GM18861 (cell line): ENCODE measurements around the gene CORO1C.

Experiments used
- ATAC-seq: cut with Tn5 transposase; IDR thresholded peaks from one replicate; pipeline ENCODE4 v1.9.1; 2021; ENCODE audit not compliant: unreplicated experiment

The CORO1C gene

DNA sequence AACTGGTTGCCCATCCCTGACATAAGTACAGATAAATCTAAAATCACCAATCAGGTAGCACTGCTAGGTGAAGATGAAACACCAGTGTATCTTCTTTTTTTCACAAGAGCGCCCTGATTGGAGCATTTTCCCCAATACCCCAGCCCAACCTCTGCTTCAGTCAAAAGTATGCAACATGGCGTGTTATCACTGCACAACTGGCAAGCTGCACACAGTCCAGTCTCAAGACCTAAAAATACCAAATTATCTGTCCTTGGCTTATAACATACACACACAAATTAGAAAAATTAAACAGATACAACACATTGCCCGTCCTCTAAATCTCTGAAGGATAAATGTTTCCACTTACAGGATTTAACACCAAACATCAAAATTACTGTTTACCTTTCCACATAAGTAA lies 77.4 kb downstream of the CORO1C start:
- no peak for ATAC-seq

DNA sequence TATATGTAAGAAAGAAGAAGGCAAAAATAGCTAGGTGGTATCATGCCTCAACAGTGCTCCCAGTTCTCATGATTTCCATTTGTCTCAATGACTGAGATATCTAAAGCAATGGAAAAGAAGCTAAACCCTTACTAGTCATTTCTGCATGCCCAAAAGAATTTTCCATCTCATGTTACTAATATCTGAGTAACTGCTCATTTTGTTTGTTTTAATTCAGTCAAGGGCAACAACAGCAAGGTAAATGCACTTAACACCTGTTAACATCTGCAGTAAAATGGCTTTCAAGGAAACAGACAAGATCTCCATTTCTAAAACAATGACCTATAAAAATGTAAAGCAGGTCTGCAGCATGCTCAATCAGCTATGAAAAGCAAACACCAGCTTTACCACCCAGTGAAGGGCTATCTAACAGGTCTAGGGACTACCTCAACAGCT lies 78.2 kb downstream of the CORO1C start:
- no peak for ATAC-seq

DNA sequence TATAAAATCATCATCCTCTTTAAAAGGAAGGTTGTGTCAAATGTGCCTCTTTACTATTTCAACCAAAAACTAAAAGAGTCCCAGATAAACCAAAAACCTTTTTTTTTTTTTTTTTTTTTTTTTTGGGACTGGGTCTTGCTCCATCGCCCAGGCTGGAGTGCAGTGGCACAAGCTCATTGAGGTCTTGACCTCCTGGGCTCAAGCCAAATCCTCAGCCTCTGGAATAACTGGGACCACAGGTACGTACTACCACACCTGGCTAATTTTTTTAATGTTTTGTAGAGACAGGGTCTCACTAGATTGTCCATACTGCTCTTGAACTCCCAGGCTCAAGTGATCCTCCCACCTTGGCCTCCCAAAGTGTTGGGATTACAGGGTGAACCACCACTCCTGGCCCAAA lies 81.2 kb downstream of the CORO1C start:
- ATAC-seq: no peak

DNA sequence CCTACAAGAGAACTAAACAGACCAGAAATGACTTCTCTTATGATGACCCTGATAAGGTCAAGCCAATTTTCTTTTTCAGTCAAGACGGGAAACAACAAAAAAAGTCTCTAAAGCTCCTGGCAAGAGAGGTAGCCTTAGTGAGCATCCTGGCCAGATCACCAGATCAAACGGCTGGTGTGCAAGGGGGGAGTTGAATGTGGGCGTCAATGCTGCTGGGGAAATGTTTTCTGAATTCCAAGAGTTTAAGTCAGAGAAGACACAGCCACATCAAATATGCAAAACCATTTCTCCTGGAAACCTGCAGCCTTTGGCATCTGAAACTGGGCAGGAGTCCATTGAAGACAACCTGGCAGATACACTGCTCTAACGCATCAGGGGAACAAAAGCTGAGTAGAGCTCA lies 81.6 kb downstream of the CORO1C start:
- no peak for ATAC-seq

DNA sequence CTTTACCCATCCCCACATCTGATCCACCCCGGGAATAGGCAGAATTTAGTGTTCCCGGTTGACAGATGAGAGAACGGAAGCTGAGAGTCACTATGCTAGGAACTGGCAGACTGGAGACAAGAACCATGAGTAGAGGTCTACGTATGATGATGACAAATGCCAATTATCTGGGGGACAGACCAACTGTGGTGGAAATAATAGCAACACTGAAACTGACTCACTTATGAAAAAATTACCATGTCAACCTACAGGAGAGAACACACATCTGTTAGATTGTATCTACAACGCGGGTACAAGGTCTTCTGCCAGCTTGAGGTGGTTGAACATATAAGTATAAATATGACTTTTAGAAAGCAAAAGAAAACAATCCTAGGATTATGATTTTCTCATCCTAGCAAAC lies 82.2 kb downstream of the CORO1C start:
- ATAC-seq: no peak

DNA sequence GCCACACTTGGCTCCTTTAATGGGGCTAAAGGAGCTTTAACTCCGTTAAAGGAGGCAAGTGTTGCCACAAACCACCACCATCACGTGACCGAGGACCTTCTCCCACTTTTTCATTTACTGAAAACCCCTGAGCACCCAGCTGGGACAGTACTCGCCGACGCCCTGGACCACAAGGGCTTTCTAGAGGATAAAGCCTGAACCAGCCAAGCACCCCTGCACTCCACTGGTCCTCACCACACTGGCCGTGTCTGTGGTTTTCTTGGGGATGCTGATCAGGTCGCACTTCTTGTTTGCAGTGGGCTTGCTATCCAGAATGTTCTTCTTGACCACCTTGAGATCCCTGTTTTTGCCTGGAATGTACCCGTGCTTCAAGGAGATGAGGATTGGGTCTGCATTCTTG lies 82.9 kb downstream of the CORO1C start:
- ATAC-seq: no peak

DNA sequence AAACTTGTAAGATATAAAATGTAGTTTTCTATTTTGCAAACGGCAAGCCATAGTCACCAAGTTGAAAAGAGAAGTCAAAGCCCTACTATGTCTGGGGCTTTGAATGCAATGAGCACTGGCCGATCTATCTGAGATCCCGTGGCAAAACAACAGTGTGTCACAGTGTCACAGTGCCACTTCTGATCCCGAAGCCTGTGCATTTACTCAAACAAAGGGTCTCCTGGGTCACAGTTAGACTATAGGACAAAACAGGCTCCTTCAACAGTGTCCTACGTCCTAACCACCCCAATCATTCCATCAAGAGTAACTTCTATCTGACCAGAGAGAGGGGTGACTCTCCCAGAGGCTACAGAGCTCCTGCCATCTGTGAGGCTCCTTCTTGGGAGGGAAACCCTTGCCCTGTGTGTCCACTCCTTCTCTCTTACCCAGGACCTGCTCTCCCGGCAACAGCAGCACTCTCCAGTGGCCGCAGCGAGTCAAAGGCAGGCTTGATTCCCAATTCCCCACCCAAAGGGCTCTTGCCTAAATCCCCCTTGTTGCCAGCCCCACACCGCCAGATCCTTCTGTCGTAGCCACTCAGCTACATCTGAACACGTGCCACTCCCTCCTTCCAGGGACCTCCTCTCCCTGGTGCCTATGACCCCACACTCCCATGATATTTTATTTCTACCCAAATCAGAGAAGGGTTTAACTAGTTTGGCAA lies 83.6 kb downstream of the CORO1C start:
- ATAC-seq: no peak

DNA sequence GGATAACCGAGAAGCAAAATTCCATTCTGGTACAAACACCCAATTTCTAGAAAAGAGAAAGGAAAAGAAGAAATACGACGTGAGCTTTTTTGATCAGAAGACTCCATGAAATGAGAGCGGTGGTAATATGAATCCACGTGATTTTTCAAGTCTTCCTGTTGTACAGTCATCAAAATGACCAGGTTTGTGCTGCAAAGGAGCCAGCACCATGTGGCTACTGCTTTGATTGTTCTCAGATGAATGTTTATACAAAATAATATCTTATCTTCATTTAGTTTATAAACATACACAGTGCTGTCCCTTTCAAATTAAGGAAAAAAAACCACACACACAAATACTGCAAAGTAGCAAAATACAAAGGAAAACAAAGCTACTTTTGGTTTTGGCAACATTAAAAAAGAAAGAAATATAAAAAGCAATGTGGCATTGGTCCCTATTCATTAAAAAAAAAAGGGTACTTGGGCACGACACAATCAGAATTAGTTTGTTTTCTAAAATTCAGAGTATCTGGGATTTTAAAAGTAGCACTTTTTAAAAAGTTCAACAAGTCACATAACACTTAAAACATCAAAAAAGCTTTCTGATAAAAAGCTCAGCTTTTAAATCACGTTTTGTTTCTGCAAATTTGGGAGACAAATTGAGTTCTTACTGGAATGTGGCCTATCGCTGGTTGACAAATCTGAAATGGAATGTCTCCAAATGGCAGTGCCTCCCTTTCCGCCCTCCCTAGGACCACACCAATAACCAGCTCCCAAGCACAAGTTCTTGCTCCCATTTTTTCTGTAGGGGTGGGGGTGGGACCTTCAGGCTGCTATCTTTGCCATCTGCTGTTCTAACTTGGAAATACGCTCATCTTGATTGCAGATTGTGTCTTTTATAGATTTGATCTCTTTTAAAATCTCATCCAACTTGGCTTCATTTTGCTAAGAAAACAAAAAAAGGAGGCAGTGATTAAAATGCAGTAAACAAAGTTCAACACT lies 84.4 kb downstream of the CORO1C start:
- no peak for ATAC-seq

DNA sequence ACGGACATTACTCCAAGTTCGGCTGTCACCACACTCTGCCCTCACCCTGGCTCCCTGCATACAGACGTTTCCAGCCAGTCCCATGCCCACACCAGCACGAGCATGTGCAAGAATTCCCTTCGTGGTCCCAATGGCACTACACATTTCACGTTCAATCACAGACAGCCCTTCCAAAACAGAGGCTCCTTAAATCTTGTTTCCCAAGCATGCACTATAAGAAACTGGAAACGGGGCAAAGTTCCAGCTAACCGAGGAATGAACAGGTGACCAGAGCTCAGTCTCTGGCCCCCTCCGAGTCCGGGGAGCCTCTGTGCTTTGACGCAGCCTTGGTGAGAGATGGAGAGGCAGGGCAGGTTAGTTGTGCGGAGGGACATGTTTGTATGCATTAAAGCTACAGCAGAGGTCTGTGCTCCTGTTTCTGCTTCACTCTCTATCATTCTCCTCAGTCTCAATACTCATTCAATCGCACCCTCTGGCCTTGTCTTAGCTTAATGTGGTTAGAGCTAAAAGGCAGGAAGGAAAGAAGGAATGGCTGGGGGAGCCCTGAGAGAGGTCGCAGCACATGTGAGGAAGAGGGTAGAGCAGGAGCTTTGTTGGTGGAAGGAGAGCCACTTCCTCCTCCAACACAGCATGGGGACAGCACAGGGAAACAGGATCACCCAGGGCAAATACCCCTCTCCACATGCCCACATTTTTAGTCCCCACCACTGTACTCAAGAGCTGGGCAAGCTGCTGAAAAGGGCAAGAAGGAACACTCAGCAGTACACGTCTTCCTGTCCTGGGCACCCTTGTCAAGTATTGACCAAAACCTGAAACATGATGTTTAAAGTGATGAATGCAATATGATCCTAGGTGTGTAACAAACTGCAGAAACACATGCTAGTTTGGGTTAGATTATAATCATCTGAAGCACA lies 85.4 kb downstream of the CORO1C start:
- ATAC-seq: no peak

DNA sequence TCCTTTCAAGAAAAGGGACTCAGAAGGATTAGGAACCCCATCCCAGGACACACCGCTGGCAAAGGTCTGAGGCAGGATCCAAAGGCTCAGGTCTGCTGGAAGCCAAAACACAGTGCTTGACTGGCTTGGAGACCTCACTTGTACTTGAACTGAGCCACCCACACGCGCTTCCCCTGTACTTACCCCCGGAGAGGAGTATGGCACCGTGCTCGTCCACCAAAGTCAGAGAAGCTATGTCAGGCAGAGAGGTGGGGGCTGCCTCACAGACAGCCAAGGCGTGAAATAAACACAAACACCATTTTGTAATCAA lies 86.6 kb downstream of the CORO1C start:
- no peak for ATAC-seq

DNA sequence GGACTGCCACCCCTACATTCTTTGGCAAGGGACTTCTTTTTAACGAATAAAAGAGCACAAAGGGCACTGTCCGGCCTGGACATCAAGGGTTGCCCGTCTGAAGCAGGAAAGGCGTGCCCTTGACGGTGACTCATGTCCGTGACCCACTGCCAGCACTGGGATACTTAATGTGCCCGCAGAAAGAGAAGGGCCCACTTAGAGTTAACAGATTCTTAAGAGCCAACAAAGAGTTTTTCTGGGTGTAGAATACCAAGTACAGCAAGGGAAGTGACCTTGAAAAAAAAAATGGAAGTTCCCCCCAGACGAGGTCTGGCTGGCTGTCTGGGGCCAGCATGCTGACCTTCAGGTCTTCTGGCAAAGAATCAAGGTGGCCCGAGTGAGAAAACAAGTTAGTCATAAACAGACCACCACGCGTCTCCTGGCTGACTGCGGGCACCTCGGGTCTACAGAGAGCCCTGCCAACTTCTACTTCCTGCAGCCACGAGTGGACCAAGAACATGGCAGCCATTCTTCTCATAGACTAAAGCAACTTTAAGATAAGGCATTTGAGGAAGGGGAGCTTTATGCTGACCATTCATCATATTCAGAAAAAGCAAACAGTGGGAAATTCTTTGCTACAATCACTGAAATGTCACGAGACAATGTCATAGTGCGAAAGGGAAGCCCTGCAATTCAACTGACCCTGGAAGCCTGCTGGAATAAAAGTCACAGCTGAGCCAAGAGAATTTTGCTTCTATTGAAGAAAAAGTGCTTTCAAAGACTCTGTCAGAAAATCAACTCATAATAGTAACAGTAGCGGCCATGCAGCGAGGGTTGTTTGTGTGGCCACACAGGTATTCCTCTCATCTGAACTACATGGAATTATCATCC lies 87.1 kb downstream of the CORO1C start:
- ATAC-seq: no peak

DNA sequence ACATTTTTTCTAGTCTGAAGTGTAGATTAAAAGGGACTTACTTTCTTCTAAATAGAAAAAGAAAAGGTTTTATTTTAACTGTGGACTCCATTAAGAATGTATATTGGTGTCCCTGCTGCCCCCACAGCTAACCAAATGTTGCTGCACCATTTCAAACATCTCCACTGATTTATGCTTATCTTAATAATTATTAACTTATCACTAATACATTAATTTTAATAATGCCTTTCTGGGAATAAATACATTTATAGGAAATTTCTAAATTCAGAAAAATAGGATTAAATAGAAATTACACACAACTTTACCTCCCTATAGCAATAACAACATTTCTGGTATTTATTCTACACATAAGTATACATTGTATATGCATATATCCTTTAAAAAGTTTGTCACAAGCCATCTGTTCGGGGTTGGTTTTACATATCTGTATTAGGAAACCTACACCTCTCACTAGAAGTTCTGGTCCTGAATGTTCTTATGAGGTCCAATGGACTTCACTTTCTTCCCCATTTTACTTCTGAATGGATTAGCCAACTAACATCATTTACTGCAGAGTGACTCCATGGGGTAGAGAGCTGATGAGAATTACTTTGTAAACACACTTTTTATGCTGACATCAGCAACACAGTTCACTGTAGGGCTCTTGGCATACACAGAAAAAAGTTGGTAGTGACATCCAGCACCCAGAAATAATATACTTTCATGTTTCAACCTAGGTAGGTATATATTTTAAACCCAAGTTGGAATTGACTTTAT lies 88.2 kb downstream of the CORO1C start:
- ATAC-seq: no peak

DNA sequence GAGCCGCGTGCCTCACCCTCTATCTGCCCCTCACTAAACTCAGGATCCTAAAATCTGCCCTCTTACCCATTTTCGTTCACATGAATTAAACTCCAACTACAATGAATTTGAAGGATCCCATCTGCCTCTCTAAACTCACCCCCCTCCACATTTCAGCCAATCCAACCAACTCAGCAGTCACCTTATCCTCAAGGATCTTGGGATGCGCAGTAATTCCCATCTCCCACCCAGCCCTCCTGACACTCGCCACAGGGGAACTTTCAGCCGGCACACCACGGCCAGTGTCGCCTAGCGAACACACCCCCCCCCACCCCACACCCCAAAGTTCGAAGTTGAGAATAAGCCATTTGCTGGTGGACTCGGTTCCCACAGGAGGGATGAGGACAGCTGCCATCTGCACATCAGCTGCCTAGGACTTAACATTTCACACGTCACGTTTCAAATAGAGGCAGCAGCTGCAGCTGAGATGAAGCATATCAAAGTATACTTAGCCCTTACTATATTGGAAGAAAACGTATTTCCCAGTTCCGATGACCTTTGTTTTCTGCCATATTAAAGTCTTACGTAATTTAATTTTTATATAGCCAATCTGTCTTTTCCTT lies 88.9 kb downstream of the CORO1C start:
- no peak for ATAC-seq

DNA sequence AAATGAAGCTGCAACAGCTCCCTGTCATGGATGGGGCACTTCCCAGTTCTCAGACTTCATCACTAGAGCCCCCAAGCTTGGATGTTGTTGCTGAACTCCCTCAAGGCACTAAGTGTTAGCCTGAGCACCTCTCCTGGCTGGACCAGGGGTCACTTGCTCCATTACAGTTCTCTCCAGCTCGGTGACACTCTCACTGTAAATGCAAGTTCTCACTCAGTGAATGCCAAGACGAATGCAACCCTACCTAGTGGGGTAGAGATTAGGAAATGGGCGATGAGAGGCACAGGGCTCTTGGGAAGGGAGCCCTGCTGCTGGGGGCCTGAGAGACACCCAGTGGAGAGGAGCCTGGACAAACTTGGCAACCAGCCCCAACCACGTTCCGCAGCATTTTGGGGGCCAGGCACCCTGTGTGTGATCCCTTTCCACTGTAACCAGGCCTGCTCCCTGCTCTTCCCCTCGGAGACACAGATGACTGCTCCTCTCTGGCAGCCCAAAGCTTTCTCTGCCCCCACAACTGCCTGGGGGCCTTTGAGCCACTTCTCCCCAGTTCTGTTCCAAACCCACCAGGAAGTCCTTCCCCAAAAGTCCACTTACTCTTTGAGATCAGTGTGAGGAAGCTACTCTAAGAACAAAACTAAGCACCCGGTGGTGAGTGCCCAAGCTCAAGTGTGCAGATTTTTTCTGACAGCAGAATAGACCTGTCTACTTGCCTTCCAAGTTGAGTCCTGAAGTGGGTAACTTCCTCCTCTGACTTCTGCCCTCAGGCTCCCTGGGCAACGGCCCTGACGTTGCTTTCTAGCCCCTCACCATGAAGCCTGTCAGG lies 89.7 kb downstream of the CORO1C start:
- no peak for ATAC-seq

DNA sequence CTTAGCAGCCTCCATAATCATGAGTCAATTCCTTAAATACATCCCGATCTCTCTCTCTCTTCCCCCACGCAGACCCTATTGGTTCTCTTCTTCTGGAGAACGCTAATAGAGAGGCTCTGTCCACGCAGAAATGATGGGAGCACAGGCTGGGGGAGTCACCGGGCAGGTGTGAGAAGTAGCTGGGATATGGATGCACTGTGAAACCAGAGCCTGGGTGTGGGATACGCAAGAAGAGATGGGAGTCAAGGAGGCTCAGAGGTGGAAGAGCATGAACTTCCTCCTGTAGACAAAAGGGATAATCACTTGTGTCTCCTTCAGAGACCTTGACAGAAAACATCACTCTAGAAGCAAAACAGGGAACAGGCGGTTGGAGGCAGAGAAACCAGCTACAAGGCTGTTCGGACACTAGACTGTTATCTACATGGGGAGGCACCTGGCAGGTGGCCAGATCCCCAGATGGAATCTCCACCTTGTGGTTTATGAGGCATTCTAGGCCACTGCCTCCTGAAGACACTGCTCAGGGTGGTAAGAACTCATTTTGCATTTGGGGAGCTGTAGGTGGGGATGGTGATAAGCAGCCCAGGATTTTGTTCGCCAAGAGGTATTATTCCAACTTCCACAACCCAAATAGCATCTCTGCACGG lies 90.4 kb downstream of the CORO1C start:
- no peak for ATAC-seq

DNA sequence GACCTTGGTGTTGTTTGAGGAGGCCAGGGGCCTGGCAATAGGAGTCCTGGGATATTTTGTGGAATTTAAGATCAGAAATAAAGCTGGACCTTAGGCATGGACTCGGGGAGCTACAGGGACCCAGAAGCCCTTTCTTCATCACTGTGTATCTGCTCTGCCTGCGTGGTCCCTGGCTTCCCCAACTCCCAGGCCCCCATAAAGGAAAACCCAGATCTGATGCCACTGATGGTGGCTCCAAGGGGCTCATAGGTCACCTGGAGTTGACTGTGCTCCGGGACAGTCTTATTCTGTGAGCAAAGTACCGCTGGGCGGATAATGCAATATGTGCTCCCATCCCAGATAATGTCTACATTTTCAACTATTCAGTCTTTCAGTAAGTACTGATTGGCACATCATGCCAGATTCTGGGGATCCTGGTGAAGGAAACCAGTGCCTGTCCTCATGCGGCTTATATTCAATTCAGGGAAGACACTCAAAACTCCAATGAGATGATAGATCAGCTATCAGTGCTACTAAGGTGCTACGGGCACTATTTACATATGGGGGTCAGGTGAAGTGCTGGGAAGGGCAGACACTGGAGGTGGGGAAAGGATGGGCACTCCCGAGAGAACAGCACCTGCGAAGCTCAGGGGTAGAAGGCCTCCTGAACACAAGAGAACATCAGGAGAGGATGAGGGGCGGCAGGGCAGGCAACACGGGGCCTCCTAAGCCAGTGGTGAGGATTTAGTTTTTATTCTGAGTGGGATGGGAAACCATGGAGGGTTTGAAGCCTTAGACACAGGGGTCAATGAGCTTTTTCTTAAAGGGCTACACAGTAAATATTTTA lies 92.1 kb downstream of the CORO1C start:
- ATAC-seq: no peak
